Measurements from ENCODE around the gene RFFL.

RFFL gene

GRCh38 chr17:35080536-35080935 is 17.0 kb upstream of the RFFL start:
- no peak for DNase-seq

- no peak for DNase-seq
These were observed 16.3 kb upstream of the RFFL start for GRCh38 chr17:35079547-35080423.

GRCh38 chr17:35076874-35077273 is 13.4 kb upstream of the RFFL start:
- DNase-seq = no peak

GRCh38 chr17:35074711-35075707 is 11.5 kb upstream of the RFFL start:
- no peak for DNase-seq

GRCh38 chr17:35073991-35074627 is 10.6 kb upstream of the RFFL start:
- peak in 1 of 6 experiments; percentile 14 for DNase-seq

GRCh38 chr17:35073183-35073790 is 9.8 kb upstream of the RFFL start:
- peak in 2 of 6 experiments; percentile 24 to 33 for DNase-seq

GRCh38 chr17:35069311-35069710 is 5.8 kb upstream of the RFFL start:
- DNase-seq = no peak

- no peak for DNase-seq
These were observed 4.7 kb upstream of the RFFL start for GRCh38 chr17:35068249-35068648.

GRCh38 chr17:35065880-35066279 is 2.4 kb upstream of the RFFL start:
- DNase-seq = no peak

GRCh38 chr17:35064516-35065215 is 1.2 kb upstream of the RFFL start:
- no peak for DNase-seq

GRCh38 chr17:35062308-35062707 is 1.2 kb downstream of the RFFL start:
- no peak for DNase-seq

GRCh38 chr17:35057332-35057915 is 6.1 kb downstream of the RFFL start:
- no peak for DNase-seq

GRCh38 chr17:35056013-35056412 is 7.5 kb downstream of the RFFL start:
- DNase-seq = no peak

GRCh38 chr17:35053204-35053603 is 10.3 kb downstream of the RFFL start:
- DNase-seq = no peak

GRCh38 chr17:35052780-35053179 is 10.7 kb downstream of the RFFL start:
- no peak for DNase-seq

- DNase-seq = no peak
These were observed 11.3 kb downstream of the RFFL start for GRCh38 chr17:35052241-35052610.

GRCh38 chr17:35051579-35052240 is 11.8 kb downstream of the RFFL start:
- DNase-seq = no peak

- DNase-seq = peak in 5 of 6 experiments; percentile 37 to 86 (median 73)
These were observed 12.3 kb downstream of the RFFL start for GRCh38 chr17:35051183-35051578.

- DNase-seq = no peak
These were observed 13.3 kb downstream of the RFFL start for GRCh38 chr17:35050170-35050569.

- peak in 1 of 6 experiments; percentile 11 for DNase-seq
These were observed 14.7 kb downstream of the RFFL start for GRCh38 chr17:35048685-35049379.

All from stimulated activated naive CD4-positive, alpha-beta T cell (primary cell).